GM19452 (cell line): Measurements from ENCODE around the gene TMEM43.

Experiments
- ATAC-seq: cut with Tn5 transposase; IDR thresholded peaks from one replicate; pipeline ENCODE4 v1.9.1; 2021; ENCODE audit not compliant: unreplicated experiment

The TMEM43 gene

GRCh38 chr3:14170531-14171159 lies 45.8 kb downstream of the TMEM43 start:
- no peak for ATAC-seq

GRCh38 chr3:14172496-14172895 lies 47.6 kb downstream of the TMEM43 start:
- no peak for ATAC-seq

- no peak for ATAC-seq
These were observed 49.6 kb downstream of the TMEM43 start for GRCh38 chr3:14174483-14174882.

- no peak for ATAC-seq
These were observed 50.7 kb downstream of the TMEM43 start for GRCh38 chr3:14175383-14176037.

GRCh38 chr3:14177580-14178246 lies 52.9 kb downstream of the TMEM43 start:
- ATAC-seq, result no peak

- peak; percentile 91 for ATAC-seq
These were observed 53.6 kb downstream of the TMEM43 start, which contains the start of the genes LSM3 and XPC for GRCh38 chr3:14178247-14179113. Gene LSM3, plus strand, starts transcription at chr3:14178817. Its CDS starts 44 bp downstream, at chr3:14178861. Gene XPC, minus strand, starts transcription at chr3:14178601. Its CDS starts 33 bp downstream, at chr3:14178568.

GRCh38 chr3:14179114-14179465 lies 54.2 kb downstream of the TMEM43 start:
- no peak for ATAC-seq

- ATAC-seq, result no peak
These were observed 54.9 kb downstream of the TMEM43 start for GRCh38 chr3:14179795-14180194.

GRCh38 chr3:14181253-14181652 lies 56.4 kb downstream of the TMEM43 start:
- no peak for ATAC-seq

- no peak for ATAC-seq
These were observed 58.2 kb downstream of the TMEM43 start for GRCh38 chr3:14183015-14183577.

- ATAC-seq, result no peak
These were observed 62.1 kb downstream of the TMEM43 start for GRCh38 chr3:14186854-14187458.

GRCh38 chr3:14188041-14188754 lies 63.3 kb downstream of the TMEM43 start:
- ATAC-seq, result no peak
